Liver (tissue), 9 donors: ENCODE measurements around the gene SERTAD1. TPM values are rescaled to one million over a fixed set of nuclear protein-coding genes. Genes with fewer than 3 reads are reported as not detected.

ENCODE experiments used
- DNase-seq: peaks from one replicate; pipeline ENCODE4 v3.0.0-alpha.2; 2017; ENCODE audit warnings: low spot score
- H3K27ac ChIP-seq, 2 donors: one replicate each; pipeline ENCODE4 v1.7.0; 2013; ENCODE audit warnings: inconsistent platforms in 2 of 2, low read length in 2 of 2, control low read depth in 1 of 2, low read depth in 1 of 2, mild to moderate bottlenecking in 1 of 2
- H3K27me3 ChIP-seq, 4 donors: one replicate each; pipeline versions ENCODE4 v1.6.1 to v1.7.0; 2013; ENCODE audit warnings: low read length in 3 of 4, inconsistent platforms in 1 of 4, mild to moderate bottlenecking in 1 of 4, moderate library complexity in 1 of 4; ENCODE audit not compliant: control insufficient read depth in 4 of 4, insufficient read depth in 4 of 4
- H3K36me3 ChIP-seq, 4 donors: one replicate each; pipeline versions ENCODE4 v1.6.1 to v1.7.0; 2013; ENCODE audit warnings: low read length in 3 of 4, mild to moderate bottlenecking in 3 of 4, low read depth in 1 of 4, moderate library complexity in 1 of 4; ENCODE audit not compliant: control insufficient read depth in 4 of 4, insufficient read depth in 3 of 4
- H3K4me1 ChIP-seq, 4 donors: one replicate each; pipeline versions ENCODE4 v1.6.1 to v1.7.0; 2013; ENCODE audit warnings: low read length in 3 of 4, mild to moderate bottlenecking in 3 of 4, moderate library complexity in 1 of 4; ENCODE audit not compliant: control insufficient read depth in 4 of 4, insufficient read depth in 4 of 4
- H3K4me3 ChIP-seq, 3 donors: one replicate each; pipeline versions ENCODE4 v1.6.1 to v1.7.0; 2013; ENCODE audit warnings: low read length in 3 of 3, control low read depth in 1 of 3, low read depth in 1 of 3, mild to moderate bottlenecking in 1 of 3
- H3K9ac ChIP-seq, 2 donors: one replicate each; pipeline ENCODE4 v1.7.0; 2013; ENCODE audit warnings: low read length in 2 of 2, mild to moderate bottlenecking in 2 of 2, moderate library complexity in 2 of 2, control low read depth in 1 of 2, low read depth in 1 of 2
- H3K9me3 ChIP-seq, 4 donors: one replicate each; pipeline versions ENCODE4 v1.6.1 to v1.7.0; 2013; ENCODE audit warnings: low read length in 3 of 4; ENCODE audit not compliant: control insufficient read depth in 4 of 4
- EGR1 ChIP-seq, 2 donors: IDR thresholded peaks; 2 replicates each; pipeline ENCODE4 v1.6.1; 2016 to 2018; ENCODE audit warnings: antibody characterized with exemption in 2 of 2, low read depth in 2 of 2
- FOXA1 ChIP-seq: IDR thresholded peaks from 2 replicates; pipeline ENCODE4 v1.6.1; 2016; ENCODE audit warnings: antibody characterized with exemption
- FOXA2 ChIP-seq: IDR thresholded peaks from 2 replicates; pipeline ENCODE4 v1.6.1; 2016; ENCODE audit warnings: antibody characterized with exemption
- GABPA ChIP-seq, 2 donors: IDR thresholded peaks in 1 of 2; conservative IDR thresholded peaks in 1 of 2; 2 replicates each; pipeline ENCODE4 v1.6.1; 2016; ENCODE audit warnings: antibody characterized with exemption in 2 of 2, mild to moderate bottlenecking in 1 of 2, moderate library complexity in 1 of 2
- HNF4A ChIP-seq, 2 donors: conservative IDR thresholded peaks; 2 replicates each; pipeline ENCODE4 v1.6.1; 2016; ENCODE audit warnings: antibody characterized with exemption in 2 of 2, mild to moderate bottlenecking in 2 of 2
- HNF4G ChIP-seq: IDR thresholded peaks from 2 replicates; pipeline ENCODE4 v1.6.1; 2016; ENCODE audit warnings: antibody characterized with exemption
- RAD21 ChIP-seq, 2 donors: IDR thresholded peaks; 2 replicates each; pipeline ENCODE4 v1.6.1; 2016; ENCODE audit warnings: antibody characterized with exemption in 2 of 2, mild to moderate bottlenecking in 2 of 2
- RXRA ChIP-seq, 2 donors: IDR thresholded peaks; 2 replicates each; pipeline ENCODE4 v1.6.1; 2017 to 2018; ENCODE audit warnings: antibody characterized with exemption in 2 of 2, mild to moderate bottlenecking in 1 of 2
- SP1 ChIP-seq: IDR thresholded peaks from 2 replicates; pipeline ENCODE4 v1.6.1; 2018; ENCODE audit warnings: antibody characterized with exemption, mild to moderate bottlenecking
- TAF1 ChIP-seq: conservative IDR thresholded peaks from 2 replicates; pipeline ENCODE4 v1.6.1; 2016; ENCODE audit warnings: antibody characterized with exemption, mild to moderate bottlenecking
- YY1 ChIP-seq: IDR thresholded peaks from 2 replicates; pipeline ENCODE4 v1.6.1; 2016; ENCODE audit warnings: antibody characterized with exemption, mild to moderate bottlenecking
- WGBS: extraction: QIAGEN DNeasy Blood & Tissue Kit; methylation state at CpG from one replicate; pipeline ENCODE4 v1.1.7; 2013; 5-methylcytosine and 5-hydroxymethylcytosine counted together
- polyA plus RNA-seq, 2 donors: library from polyadenylated mRNA; stranded (reverse) in 1 of 2; unstranded in 1 of 2; fragments of 200-250 nt in 1 of 2; fragments of >200 nt in 1 of 2; fragmentation: Nextera tagmentation in 1 of 2; extraction: Ambion mirVana in 1 of 2; gene quantifications; one replicate each; pipeline versions ENCODE4 v1.2.1 to v1.2.3, GENCODE V29; 2013 to 2015
- total RNA-seq, 2 donors: library from RNA; depleted of rRNA; stranded (reverse); fragments of >200 nt; gene quantifications; one replicate each; pipeline ENCODE4 v1.2.3, GENCODE V29; 2014
- TF ChIP-seq, protein P1 (sequence below): fragments of 150-350 bp; IDR thresholded peaks from 2 replicates; pipeline ENCODE4 v1.5.1; 2017; ENCODE audit warnings: improper control_type of control experiment, low read depth, low read length; ENCODE audit not compliant: missing input control
- TF ChIP-seq, protein P2 (sequence below): IDR thresholded peaks from 2 replicates; pipeline ENCODE4 v1.6.1; 2016; ENCODE audit warnings: antibody characterized with exemption, mild to moderate bottlenecking
- TF ChIP-seq, protein P3 (sequence below): IDR thresholded peaks from 2 replicates; pipeline ENCODE4 v1.6.1; 2016; ENCODE audit warnings: antibody characterized with exemption
- TF ChIP-seq, protein P4 (sequence below): IDR thresholded peaks from 2 replicates; pipeline ENCODE4 v1.6.1; 2016; ENCODE audit warnings: antibody characterized with exemption
- donor health status: healthy.
- donor health status: healthy.
- donor health status: healthy.
- donor health status: healthy.
- donor health status: healthy.

Gene SERTAD1
- total and polyA plus RNA-seq, 4 donors = 3.6 to 6.8 (median 4.9) TPM

DNA sequence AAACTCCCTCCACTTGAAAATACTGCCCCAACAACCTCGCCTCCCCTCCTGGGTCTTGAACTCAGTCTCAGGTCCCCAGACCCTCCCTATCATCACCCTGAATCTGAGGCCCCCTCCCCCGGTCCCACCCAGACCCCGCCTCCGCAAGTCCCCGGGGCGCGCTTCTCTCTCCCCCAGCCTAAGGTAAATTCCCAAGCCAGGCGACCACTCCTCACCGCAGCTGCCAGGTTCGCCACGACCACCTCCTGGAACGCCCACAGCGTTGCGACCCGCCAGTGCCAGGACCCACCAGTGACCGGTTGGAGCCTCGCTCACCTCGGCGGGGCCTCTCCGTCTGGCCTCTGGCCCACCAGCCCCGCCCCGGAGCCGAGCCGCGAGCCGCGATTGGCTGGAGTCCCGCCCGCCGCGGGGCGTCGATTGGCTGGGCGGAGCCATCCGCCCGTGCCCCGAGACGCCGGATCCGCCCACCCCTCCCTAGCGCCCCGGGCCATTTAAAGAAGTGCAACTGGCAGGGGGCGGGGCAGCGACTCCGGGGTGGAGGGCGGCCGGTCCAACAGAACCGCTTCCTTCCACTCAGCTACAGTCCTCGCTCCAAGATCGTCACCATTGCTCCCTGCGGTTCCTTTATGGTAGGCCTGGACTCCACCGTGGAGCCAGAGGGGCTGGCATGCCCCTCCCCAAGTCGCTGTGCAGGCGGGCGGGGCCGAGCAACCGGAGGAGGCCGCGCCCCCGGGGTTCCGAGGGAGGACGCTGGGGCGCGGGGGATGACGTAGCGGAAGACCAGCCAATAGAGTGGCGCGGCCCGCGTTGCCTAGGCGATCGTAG is 18.4 kb upstream of the SERTAD1 start, which contains the start of gene SERTAD3:
TSS of gene SERTAD3 (minus strand) at position 336 of the 825 bp plus-strand sequence. CDS start 2,255 bp downstream, outside the sequence.
- DNase-seq = peak; percentile 97
- Histone ChIP-seq H3K4me3 (peak within 1 kb of the TSS; percentile 85 to 91 (median 89)), H3K36me3 (peaks cover 8 to 26% (median 19%) of the 10 kb centered on the region in 4 donors), H3K4me1 (peaks cover 0 to 19% (median 13%) of the 10 kb centered on the region in 4 donors), H3K27me3 (no peaks in the 10 kb centered on the region), H3K9me3 (no peaks in the 10 kb centered on the region), H3K9ac (peak within 1 kb of the TSS; percentile 87 to 99), H3K27ac (peak within 1 kb of the TSS; percentile 92 to 93)
- 1% methylated on average over 72 of the region's 72 CpGs for WGBS
- TF ChIP-seq GABPA (IDR thresholded peaks at IDR 0.05 in 1 of 2, conservative IDR thresholded peaks at IDR 0.05 in 1 of 2) (no peak), YY1 (no peak), RXRA (IDR thresholded peaks at IDR 0.05) (no peak), SP1 (peak; percentile 86), EGR1 (IDR thresholded peaks at IDR 0.05; ENCODE audit: low read depth in 2 of 2) (peak in 1 of 2 donors; percentile 33), RAD21 (IDR thresholded peaks at IDR 0.05) (peak in 1 of 2 donors; percentile 19), HNF4A (conservative IDR thresholded peaks at IDR 0.05) (peak in 1 of 2 donors; percentile 14)
- TF ChIP-seq, protein P1, sequence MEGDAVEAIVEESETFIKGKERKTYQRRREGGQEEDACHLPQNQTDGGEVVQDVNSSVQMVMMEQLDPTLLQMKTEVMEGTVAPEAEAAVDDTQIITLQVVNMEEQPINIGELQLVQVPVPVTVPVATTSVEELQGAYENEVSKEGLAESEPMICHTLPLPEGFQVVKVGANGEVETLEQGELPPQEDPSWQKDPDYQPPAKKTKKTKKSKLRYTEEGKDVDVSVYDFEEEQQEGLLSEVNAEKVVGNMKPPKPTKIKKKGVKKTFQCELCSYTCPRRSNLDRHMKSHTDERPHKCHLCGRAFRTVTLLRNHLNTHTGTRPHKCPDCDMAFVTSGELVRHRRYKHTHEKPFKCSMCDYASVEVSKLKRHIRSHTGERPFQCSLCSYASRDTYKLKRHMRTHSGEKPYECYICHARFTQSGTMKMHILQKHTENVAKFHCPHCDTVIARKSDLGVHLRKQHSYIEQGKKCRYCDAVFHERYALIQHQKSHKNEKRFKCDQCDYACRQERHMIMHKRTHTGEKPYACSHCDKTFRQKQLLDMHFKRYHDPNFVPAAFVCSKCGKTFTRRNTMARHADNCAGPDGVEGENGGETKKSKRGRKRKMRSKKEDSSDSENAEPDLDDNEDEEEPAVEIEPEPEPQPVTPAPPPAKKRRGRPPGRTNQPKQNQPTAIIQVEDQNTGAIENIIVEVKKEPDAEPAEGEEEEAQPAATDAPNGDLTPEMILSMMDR = peak; percentile 17
- TF ChIP-seq, protein P2, sequence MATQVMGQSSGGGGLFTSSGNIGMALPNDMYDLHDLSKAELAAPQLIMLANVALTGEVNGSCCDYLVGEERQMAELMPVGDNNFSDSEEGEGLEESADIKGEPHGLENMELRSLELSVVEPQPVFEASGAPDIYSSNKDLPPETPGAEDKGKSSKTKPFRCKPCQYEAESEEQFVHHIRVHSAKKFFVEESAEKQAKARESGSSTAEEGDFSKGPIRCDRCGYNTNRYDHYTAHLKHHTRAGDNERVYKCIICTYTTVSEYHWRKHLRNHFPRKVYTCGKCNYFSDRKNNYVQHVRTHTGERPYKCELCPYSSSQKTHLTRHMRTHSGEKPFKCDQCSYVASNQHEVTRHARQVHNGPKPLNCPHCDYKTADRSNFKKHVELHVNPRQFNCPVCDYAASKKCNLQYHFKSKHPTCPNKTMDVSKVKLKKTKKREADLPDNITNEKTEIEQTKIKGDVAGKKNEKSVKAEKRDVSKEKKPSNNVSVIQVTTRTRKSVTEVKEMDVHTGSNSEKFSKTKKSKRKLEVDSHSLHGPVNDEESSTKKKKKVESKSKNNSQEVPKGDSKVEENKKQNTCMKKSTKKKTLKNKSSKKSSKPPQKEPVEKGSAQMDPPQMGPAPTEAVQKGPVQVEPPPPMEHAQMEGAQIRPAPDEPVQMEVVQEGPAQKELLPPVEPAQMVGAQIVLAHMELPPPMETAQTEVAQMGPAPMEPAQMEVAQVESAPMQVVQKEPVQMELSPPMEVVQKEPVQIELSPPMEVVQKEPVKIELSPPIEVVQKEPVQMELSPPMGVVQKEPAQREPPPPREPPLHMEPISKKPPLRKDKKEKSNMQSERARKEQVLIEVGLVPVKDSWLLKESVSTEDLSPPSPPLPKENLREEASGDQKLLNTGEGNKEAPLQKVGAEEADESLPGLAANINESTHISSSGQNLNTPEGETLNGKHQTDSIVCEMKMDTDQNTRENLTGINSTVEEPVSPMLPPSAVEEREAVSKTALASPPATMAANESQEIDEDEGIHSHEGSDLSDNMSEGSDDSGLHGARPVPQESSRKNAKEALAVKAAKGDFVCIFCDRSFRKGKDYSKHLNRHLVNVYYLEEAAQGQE = peak; percentile 46

DNA sequence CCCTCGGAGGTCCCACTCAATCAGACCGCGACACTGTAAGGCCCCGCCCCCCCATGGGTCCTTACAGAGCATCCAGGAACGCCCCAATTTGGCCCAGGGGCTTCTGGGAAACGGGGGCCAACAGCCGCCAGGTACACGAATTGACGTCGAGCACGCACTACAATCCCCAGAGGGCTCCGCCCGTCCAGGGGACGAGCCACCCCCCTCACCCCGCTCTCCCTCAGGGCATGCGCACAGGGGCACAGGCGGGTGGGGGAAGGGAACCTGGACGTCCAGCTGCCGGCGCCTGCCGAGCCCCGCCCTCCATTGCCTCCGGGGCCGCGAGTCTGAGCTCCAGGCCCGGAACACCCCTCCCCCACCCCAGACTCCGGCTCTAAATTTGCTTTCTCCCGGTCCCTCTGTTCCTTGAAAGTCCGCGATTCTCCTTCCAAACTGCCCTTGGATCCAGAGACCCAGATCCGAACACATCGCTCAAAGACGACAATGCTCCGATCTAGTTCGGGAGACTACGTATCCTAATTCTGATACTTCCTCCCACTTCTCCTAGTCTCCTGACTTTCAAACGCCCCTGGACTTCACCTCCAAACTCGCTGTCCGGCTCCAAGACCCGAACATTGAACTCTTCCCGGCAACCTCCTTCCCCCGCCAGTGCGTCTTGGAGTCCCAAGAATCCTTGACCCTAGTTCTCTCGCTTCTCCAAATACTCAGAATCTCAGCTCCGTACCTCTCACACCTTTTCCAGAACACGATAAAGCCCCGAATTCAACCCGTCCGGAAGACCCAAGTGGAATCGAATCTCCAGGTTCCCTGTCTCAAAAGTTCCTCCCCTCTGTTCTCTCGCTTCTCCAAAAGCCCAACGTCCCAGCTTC is 17.6 kb upstream of the SERTAD1 start:
- WGBS = under 1% methylated on average over 52 of the region's 52 CpGs
- Histone ChIP-seq H3K27ac (peak overlapping the region; percentile 92 to 93), H3K4me1 (peaks cover 0 to 19% (median 13%) of the 10 kb centered on the region in 4 donors), H3K4me3 (peak overlapping the region; percentile 85 to 91 (median 89)), H3K27me3 (no peaks in the 10 kb centered on the region), H3K36me3 (peaks cover 8 to 26% (median 17%) of the 10 kb centered on the region in 4 donors), H3K9me3 (no peaks in the 10 kb centered on the region), H3K9ac (peak overlapping the region; percentile 87 to 99)
- peak; percentile 98 for DNase-seq
- TF ChIP-seq, protein P1 = no peak
- TF ChIP-seq EGR1 (IDR thresholded peaks at IDR 0.05; ENCODE audit: low read depth in 2 of 2) = peak; percentile 51 to 68
- peak; percentile 62 to 73 for TF ChIP-seq RXRA (IDR thresholded peaks at IDR 0.05)
- peak; percentile 72 for TF ChIP-seq TAF1
- TF ChIP-seq, protein P3, sequence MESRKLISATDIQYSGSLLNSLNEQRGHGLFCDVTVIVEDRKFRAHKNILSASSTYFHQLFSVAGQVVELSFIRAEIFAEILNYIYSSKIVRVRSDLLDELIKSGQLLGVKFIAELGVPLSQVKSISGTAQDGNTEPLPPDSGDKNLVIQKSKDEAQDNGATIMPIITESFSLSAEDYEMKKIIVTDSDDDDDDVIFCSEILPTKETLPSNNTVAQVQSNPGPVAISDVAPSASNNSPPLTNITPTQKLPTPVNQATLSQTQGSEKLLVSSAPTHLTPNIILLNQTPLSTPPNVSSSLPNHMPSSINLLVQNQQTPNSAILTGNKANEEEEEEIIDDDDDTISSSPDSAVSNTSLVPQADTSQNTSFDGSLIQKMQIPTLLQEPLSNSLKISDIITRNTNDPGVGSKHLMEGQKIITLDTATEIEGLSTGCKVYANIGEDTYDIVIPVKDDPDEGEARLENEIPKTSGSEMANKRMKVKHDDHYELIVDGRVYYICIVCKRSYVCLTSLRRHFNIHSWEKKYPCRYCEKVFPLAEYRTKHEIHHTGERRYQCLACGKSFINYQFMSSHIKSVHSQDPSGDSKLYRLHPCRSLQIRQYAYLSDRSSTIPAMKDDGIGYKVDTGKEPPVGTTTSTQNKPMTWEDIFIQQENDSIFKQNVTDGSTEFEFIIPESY = peak; percentile 79
- peak in 1 of 2 donors; percentile 71 for TF ChIP-seq GABPA (IDR thresholded peaks at IDR 0.05 in 1 of 2, conservative IDR thresholded peaks at IDR 0.05 in 1 of 2)
- peak; percentile 81 for TF ChIP-seq YY1
- TF ChIP-seq FOXA2 = no peak
- peak; percentile 29 for TF ChIP-seq HNF4G
- no peak for TF ChIP-seq FOXA1
- TF ChIP-seq, protein P4, sequence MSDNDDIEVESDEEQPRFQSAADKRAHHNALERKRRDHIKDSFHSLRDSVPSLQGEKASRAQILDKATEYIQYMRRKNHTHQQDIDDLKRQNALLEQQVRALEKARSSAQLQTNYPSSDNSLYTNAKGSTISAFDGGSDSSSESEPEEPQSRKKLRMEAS = peak; percentile 78
